Prostate gland (tissue), 2 donors: ENCODE results near the gene KCNT2. TPM values are rescaled to one million over a fixed set of nuclear protein-coding genes. Genes with fewer than 3 reads are reported as not detected.

Experiments used
- DNase-seq: peaks from one replicate; pipeline ENCODE4 v3.0.0-alpha.2; 2019; ENCODE audit warnings: low spot score
- H3K27ac ChIP-seq, 2 donors: fragments of 200-600 bp; sonication (generic); 2 replicates each; pipeline ENCODE4 v1.5.1; 2017 to 2019
- H3K27me3 ChIP-seq: fragments of 200-600 bp; sonication (generic); replicated peaks from 2 replicates; pipeline ENCODE4 v1.5.1; 2019; ENCODE audit not compliant: insufficient read depth
- H3K36me3 ChIP-seq, 2 donors: fragments of 200-600 bp; sonication (generic); 1 replicate in 1 of 2; 2 replicates in 1 of 2; pipeline versions ENCODE4 v1.5.1 to v1.8.1; 2017 to 2019
- H3K4me1 ChIP-seq: fragments of 200-600 bp; sonication (generic); replicated peaks from 2 replicates; pipeline ENCODE4 v1.5.1; 2019
- H3K4me3 ChIP-seq, 2 donors: fragments of 200-600 bp; sonication (generic); 2 replicates each; pipeline ENCODE4 v1.5.1; 2017 to 2019
- H3K9me3 ChIP-seq: fragments of 200-600 bp; sonication (generic); 2 replicates; pipeline ENCODE4 v1.5.1; 2017
- POLR2A ChIP-seq: fragments of 450-650 bp; IDR thresholded peaks from one replicate; pipeline ENCODE4 v1.6.1; 2016; ENCODE audit warnings: antibody characterized with exemption, mild to moderate bottlenecking
- POLR2AphosphoS5 ChIP-seq: sonication (generic); formaldehyde crosslinking; IDR thresholded peaks from one replicate; pipeline ENCODE4 v1.6.1; 2017; ENCODE audit warnings: antibody characterized with exemption
- WGBS: methylation state at CpG from one replicate; pipeline ENCODE4 v1.1.5; 2018; 5-methylcytosine and 5-hydroxymethylcytosine counted together
- intact Hi-C: fragments of 100-400 bp; cut with DNase I; formaldehyde crosslinking; loops from one replicate; pipeline ENCODE4 v1.14.2; 2022
- total RNA-seq, 2 donors: library from RNA; depleted of rRNA; stranded (reverse); fragments of >200 nt; gene quantifications; one replicate each; pipeline ENCODE4 v1.1.0, GENCODE V29; 2016
- TF ChIP-seq, protein P1 (sequence below), 4 experiments: fragments of 200-600 bp in 2 of 4; fragments of 450-650 bp in 2 of 4; sonication (generic) in 2 of 4; IDR thresholded peaks; 1 replicate in 3 of 4; 2 replicates in 1 of 4; pipeline ENCODE4 v1.5.1; 2016 to 2019; ENCODE audit warnings: antibody characterized with exemption in 4 of 4, mild to moderate bottlenecking in 2 of 4, moderate library complexity in 2 of 4

KCNT2 gene
- total RNA-seq, 2 donors from 2014 or later: 1.2 to 1.9 TPM

GRCh38 chr1:196207612-196208217 is 400.5 kb downstream of the KCNT2 start:
- 74% methylated on average over 3 of the region's 3 CpGs for WGBS
- Histone ChIP-seq H3K4me3 (no peak overlapping the region), H3K27ac (no peak overlapping the region), H3K9me3 (no peaks in the 10 kb centered on the region), H3K36me3 (no peaks in the 10 kb centered on the region), H3K27me3 (no peaks in the 10 kb centered on the region), H3K4me1 (no peaks in the 10 kb centered on the region)
- intact Hi-C loops: no loop called here
- no peak for TF ChIP-seq POLR2AphosphoS5
- no peak for DNase-seq

- H3K27ac ChIP-seq: no peak overlapping the region
- intact Hi-C loops: no loop called here
- no peak for TF ChIP-seq POLR2AphosphoS5
- no peak for TF ChIP-seq POLR2A
- TF ChIP-seq, protein P1, sequence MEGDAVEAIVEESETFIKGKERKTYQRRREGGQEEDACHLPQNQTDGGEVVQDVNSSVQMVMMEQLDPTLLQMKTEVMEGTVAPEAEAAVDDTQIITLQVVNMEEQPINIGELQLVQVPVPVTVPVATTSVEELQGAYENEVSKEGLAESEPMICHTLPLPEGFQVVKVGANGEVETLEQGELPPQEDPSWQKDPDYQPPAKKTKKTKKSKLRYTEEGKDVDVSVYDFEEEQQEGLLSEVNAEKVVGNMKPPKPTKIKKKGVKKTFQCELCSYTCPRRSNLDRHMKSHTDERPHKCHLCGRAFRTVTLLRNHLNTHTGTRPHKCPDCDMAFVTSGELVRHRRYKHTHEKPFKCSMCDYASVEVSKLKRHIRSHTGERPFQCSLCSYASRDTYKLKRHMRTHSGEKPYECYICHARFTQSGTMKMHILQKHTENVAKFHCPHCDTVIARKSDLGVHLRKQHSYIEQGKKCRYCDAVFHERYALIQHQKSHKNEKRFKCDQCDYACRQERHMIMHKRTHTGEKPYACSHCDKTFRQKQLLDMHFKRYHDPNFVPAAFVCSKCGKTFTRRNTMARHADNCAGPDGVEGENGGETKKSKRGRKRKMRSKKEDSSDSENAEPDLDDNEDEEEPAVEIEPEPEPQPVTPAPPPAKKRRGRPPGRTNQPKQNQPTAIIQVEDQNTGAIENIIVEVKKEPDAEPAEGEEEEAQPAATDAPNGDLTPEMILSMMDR (IDR thresholded peaks at IDR 0.05): no peak
- H3K9me3 ChIP-seq: no peaks in the 10 kb centered on the region
- whole genome bisulfite sequencing: 91% methylated on average over 2 of the region's 2 CpGs
- no peak overlapping the region for H3K4me3 ChIP-seq
- H3K4me1 ChIP-seq: no peaks in the 10 kb centered on the region
- no peaks in the 10 kb centered on the region for H3K27me3 ChIP-seq
- DNase-seq: no peak
- H3K36me3 ChIP-seq: no peaks in the 10 kb centered on the region
Measured at GRCh38 chr1:196205882-196206281, 402.4 kb downstream of the KCNT2 start.

DNA sequence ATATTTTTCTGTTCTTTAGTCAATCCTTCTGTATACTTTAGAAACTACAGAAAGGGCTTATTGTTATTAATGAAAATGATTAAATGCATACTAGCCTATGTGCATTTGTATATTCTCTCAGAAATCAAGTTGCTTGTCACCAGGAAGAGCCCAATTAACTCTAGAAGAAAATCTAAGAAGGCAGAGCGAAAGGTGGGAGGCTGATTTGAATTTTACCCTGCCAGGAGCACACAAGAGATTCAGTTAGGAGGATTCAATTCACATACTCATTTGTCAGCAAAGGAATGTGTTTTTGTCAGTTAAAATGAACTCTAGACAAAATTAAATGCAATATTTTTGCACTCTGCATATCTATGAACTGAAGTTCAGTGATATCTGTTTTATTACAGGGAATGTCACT is 411.8 kb downstream of the KCNT2 start:
- TF ChIP-seq POLR2A (no peak), POLR2AphosphoS5 (no peak)
- TF ChIP-seq, protein P1 (IDR thresholded peaks at IDR 0.05): no peak
- Histone ChIP-seq H3K4me1 (no peaks in the 10 kb centered on the region), H3K27ac (no peak overlapping the region), H3K9me3 (no peaks in the 10 kb centered on the region), H3K36me3 (no peaks in the 10 kb centered on the region), H3K4me3 (no peak overlapping the region), H3K27me3 (no peaks in the 10 kb centered on the region)
- intact Hi-C loops: no loop called here
- DNase-seq: no peak
- WGBS: 94% methylated on average over 1 of the region's 1 CpG

- DNase-seq: no peak
- TF ChIP-seq POLR2A: no peak
- TF ChIP-seq, protein P1 (IDR thresholded peaks at IDR 0.05): no peak
- no peak for TF ChIP-seq POLR2AphosphoS5
Measured at GRCh38 chr1:196193896-196194559, 414.2 kb downstream of the KCNT2 start.

GRCh38 chr1:196183941-196184340 is 424.3 kb downstream of the KCNT2 start:
- intact Hi-C loops: no loop called here

More at GRCh38 chr1:196193896-196194559, 414.2 kb downstream of the KCNT2 start:
- Histone ChIP-seq H3K27me3 (no peaks in the 10 kb centered on the region), H3K27ac (no peak overlapping the region), H3K9me3 (no peaks in the 10 kb centered on the region), H3K36me3 (no peaks in the 10 kb centered on the region), H3K4me1 (no peaks in the 10 kb centered on the region), H3K4me3 (no peak overlapping the region)
- WGBS: 67% methylated on average over 3 of the region's 3 CpGs
- intact Hi-C loops: no loop called here

More at GRCh38 chr1:196183941-196184340, 424.3 kb downstream of the KCNT2 start:
- TF ChIP-seq, protein P1 (IDR thresholded peaks at IDR 0.05): no peak
- TF ChIP-seq POLR2A: no peak
- H3K4me1 ChIP-seq: no peaks in the 10 kb centered on the region
- H3K36me3 ChIP-seq: no peaks in the 10 kb centered on the region
- H3K27ac ChIP-seq: no peak overlapping the region
- H3K9me3 ChIP-seq: no peaks in the 10 kb centered on the region
- H3K27me3 ChIP-seq: no peaks in the 10 kb centered on the region
- no peak for DNase-seq
- WGBS: 85% methylated on average over 8 of the region's 8 CpGs
- no peak overlapping the region for H3K4me3 ChIP-seq
